Measurements from ENCODE around the gene SULT1A1. TPM values are rescaled to one million over a fixed set of nuclear protein-coding genes. Genes with fewer than 3 reads are reported as not detected.
"Not testable (repeated sequence)": the region's sequence is repeated elsewhere in the genome, so short reads cannot be mapped to it uniquely, and the experiment has no call there.

SULT1A1 gene
- total RNA-seq, 4 donors from 2014 or later, result 44.1 to 80.8 (median 56.7) TPM

DNA sequence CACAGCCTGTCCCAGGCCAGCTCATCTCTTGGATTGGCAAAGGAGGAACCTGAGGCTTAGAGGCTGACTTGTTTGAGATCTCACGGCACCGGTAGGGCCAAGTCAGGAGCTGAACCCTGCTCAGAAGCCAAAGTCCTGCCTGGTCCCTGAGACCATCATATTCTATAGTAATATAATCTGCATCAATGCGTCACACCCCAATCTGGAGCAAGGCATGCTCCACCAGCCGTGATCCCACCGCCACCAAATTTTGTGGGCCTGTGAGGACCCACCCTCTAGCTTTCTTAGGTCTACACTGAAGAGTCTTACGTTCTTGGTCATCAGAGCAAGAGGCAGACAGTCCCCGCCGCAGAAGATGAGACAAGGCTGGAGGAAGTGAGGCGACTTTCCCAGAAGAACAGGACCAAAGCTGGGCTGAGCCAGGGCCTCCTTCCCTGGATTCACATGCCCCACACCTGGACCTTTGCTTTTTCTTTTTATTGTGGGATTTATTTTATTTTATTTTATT lies 2.7 kb downstream of the SULT1A1 start:
- no peak for DNase-seq (ENCODE audit: low spot score)
- ATAC-seq (ENCODE audit: low FRiP score), result no peak
- TF ChIP-seq, protein P1, sequence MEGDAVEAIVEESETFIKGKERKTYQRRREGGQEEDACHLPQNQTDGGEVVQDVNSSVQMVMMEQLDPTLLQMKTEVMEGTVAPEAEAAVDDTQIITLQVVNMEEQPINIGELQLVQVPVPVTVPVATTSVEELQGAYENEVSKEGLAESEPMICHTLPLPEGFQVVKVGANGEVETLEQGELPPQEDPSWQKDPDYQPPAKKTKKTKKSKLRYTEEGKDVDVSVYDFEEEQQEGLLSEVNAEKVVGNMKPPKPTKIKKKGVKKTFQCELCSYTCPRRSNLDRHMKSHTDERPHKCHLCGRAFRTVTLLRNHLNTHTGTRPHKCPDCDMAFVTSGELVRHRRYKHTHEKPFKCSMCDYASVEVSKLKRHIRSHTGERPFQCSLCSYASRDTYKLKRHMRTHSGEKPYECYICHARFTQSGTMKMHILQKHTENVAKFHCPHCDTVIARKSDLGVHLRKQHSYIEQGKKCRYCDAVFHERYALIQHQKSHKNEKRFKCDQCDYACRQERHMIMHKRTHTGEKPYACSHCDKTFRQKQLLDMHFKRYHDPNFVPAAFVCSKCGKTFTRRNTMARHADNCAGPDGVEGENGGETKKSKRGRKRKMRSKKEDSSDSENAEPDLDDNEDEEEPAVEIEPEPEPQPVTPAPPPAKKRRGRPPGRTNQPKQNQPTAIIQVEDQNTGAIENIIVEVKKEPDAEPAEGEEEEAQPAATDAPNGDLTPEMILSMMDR (IDR thresholded peaks at IDR 0.05), result no peak

DNA sequence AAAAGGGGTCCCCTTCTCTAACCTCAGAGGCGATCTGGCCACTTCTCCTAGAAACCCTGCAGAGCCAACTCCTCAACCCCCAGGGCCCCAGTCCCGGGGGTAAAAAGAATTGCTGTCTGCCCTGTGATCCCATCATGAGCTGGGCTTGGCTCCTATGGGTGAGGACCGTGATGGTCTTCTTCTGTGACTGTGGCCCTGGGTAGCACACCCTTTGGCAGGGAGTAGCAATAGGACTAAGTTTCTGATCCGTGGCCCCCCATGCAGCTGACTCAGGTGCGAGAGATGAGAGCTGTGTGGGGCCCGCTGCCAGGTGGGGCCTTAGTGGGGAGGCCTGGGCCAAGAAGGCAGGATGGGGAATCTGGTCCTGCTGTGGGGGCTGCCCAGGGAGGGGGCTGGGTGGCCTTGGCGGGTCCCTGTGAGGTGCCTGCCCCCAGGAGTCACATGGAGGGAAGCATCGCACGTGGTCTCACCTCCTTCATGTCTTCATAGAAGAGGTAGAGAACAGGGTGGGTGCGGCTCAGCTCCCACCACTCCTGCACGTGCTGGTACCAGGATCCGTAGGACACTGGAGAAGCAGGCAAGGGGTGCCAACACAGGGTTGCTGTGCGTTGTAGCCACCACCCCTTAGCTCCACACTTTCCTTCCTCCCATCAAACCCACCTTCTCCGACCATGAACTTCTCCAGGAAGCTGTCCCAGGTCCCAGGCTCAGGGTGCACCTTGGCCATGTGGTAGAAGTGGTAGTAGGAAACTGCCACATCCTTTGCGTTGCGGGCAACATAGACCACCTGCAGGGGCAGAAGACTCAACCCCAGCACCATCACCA lies 3.3 kb downstream of the SULT1A1 start:
- DNase-seq (ENCODE audit: low spot score) (no peak), ATAC-seq (ENCODE audit: low FRiP score) (no peak)
- TF ChIP-seq, protein P1 (IDR thresholded peaks at IDR 0.05), result no peak

DNA sequence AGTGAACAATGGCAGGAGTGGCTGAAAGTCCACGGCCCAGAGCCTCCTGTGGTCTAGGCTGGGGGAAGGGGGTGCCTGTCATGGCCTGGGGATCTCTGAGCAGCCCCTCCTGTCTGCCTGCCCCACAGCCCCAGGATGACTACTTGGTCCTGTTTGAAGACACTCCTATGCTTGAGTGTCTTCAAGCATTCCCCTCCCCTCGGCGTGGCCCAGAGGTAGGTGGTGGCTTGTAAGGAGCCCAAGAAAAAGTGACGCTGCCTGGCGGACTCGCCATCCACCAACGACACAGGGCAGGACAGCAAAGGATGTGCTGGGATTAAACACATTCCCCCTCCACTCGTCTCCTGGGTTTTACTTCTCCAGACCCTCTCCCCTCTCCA lies 5.7 kb downstream of the SULT1A1 start:
- DNase-seq (ENCODE audit: low spot score) (no peak), ATAC-seq (ENCODE audit: low FRiP score) (no peak)
- TF ChIP-seq, protein P1 (IDR thresholded peaks at IDR 0.05), result no peak

DNA sequence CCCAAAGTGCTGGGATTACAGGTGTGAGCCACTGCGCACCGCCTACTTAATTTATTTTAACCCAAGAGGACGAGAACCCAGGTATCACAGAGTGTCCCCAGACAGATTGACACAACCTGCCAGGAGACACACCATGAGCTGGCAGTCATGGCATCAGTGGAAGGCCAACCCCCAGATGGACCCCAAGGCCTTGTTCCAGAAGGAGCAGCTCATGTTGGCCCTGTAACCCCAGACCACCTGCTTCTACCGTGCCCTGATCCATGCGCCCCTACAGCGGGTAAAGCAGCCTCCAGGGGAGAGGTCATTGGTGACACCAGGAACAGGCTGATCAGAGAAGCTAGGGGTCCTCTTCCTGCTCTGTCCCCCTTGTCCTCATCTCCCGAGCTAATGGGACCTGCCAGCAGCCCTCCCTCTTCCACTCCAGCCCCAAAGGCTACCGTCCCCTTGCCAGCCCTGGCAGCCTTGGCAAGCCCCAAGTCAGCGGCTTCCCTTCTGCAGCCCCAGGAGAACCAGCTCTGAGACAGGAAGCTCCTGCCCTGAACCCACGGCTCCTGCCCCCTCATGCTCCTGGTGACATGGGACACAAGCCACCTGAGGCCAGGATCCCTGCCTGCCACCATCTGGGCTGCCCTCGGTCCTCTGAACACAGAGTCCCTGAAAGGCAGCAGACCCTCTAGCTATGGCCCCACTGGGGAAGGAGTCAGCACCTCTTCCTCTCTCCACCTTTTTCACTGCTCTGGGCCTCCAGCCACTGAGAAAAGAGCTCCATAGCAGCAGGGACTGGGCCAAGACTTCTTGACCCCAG lies 6.3 kb downstream of the SULT1A1 start:
- TF ChIP-seq, protein P1 (IDR thresholded peaks at IDR 0.05), result no peak
- no peak for ATAC-seq (ENCODE audit: low FRiP score)
- DNase-seq (ENCODE audit: low spot score), result no peak

DNA sequence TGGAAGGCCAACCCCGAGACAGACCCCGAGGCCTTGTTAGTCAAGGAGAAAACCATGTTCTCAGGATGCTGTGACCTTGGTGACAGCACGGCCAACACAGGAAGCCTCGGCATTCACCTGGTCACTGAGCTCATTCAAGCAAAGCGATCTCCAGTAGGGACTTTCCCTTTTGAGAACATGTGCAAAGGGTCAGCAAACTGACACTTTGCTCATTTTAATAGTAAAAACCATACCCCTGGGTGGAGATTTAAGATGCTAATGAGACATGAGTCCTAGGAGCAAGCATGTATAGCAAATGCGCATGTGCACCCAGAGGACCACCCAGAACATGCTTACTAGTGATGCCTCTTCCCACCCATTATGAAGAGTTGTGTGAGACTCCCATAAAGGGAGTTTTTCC lies 7.3 kb downstream of the SULT1A1 start:
- TF ChIP-seq, protein P1 (IDR thresholded peaks at IDR 0.05), result no peak
- no peak for DNase-seq (ENCODE audit: low spot score)

DNA sequence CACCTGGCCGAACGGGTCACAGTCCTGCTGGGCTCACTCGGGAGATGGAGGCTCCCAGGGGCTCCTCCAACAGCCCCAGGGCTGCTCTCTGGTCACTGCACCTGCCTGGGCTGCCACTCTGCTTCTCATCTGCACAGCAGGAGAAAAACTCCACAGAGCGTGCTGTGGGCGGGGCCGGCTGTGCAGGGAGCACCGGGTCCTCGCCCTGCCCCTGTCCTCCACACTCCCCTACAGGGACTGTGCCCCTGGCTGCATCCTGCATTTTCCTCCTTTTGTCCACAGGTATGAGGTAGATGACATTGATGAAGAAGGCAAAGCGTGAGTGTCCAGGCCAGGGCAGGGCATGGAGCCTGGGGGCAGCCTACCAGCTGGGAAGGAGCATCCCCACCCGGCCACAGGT lies 7.8 kb downstream of the SULT1A1 start:
- DNase-seq (ENCODE audit: low spot score); ATAC-seq (ENCODE audit: low FRiP score): not testable (repeated sequence)

More for the DNA sequence above, 7.3 kb downstream of the SULT1A1 start:
- ATAC-seq (ENCODE audit: low FRiP score), result no peak

DNA sequence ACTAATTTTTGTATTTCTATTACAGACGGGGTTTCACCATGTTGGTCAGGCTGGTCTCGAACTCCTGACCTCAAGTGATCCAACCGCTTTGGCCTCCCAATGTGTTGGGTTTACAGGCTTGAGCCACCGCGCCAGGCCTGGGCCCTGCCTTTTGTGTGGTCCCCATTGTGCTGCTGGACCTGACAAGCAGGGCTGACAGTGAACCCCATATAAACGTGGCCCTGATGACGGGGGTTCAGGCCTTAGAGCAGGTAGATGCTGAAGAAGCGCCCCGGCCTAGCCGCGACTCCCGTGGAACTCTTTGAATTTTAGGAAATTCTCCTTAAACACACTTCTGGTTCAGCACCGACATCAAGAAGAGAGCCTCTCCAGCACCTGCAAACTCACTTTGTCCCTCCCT lies 8.3 kb downstream of the SULT1A1 start:
- ATAC-seq (ENCODE audit: low FRiP score); DNase-seq (ENCODE audit: low spot score): not testable (repeated sequence)

DNA sequence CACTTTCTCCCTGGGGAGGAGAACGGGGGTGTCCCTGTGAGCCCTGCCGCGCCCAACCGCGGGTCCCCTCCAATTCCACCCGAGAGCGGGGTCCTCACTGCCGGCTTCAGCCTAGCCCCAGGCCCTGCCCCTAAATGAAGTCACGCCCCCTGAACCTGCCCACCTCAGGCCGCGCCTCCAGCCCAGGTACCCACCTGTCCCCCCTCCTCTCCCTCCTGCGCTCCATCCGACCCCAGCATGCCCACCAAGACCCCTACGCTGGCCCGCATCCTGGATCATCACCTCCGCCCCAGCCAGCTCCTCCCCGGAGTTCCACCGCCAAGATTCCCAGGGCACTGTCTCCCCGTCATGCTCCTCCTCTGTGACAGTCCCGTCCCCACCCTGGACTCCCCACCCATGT lies 8.9 kb downstream of the SULT1A1 start:
- not testable (repeated sequence) for DNase-seq (ENCODE audit: low spot score); ATAC-seq (ENCODE audit: low FRiP score)

DNA sequence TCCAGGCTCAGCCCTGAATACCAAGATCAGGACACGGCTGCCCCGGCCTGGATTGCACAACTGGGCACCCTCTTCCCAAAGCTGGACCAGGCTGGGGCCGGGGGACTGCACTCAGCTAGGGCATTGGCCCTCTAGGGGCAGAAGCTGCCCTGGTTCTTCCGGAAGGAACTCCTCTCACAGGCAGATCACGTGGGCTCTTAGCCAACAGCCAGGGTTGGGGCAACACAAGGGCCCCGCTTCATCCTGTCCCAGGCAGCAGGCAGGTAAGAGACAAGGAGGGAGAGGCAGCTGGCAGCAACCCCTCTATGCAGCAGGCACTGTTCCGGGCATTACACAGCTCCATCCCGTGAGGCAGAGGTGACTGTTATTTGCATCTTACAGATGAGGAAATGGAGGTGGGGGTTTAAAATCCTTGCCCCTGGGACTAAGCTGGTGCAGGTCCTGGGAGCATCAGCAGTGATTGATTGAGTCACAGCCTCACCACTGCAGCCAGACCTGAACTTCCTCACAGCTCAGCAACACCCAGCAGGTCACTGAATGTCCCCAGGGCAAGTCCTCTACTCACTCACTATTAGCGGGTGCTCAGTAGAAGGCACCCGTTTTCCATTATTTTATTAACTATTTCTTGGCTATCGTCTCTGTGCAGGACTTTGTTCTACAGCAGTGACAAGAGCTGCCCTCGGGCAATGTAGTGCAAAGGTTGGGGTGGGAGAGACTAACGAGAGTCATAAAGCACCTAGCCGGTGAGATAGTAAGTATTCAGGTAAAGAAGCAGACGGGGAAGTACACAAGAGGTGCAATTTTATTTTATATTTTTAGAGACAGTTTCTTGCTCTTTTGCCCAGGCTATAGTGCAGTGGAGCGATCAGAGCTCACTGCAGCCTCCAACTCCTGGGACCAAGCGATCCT lies 10.2 kb downstream of the SULT1A1 start:
- not testable (repeated sequence) for ATAC-seq (ENCODE audit: low FRiP score); DNase-seq (ENCODE audit: low spot score)
